ENCODE data around the gene NRIP2.

DNA sequence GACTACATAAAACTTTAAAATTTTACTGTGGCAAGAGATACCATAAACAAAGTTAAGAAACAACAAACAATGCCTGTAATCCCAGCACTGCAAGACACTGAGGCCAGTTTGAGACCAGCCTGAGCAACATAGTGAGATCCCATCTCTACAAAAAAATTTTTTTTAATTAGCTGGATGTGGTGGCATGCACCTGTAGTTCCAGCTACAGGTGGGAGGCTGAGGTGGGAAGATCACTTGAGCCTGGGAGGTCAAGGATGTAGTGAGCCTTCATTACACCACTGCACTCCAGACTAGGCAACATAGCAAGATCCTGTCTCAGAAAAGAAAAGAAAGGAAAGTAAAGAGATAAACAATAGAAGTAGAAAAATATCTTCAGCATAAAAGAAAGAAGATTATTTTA lies 25.3 kb upstream of the NRIP2 start:
- TF ChIP-seq, protein P1, sequence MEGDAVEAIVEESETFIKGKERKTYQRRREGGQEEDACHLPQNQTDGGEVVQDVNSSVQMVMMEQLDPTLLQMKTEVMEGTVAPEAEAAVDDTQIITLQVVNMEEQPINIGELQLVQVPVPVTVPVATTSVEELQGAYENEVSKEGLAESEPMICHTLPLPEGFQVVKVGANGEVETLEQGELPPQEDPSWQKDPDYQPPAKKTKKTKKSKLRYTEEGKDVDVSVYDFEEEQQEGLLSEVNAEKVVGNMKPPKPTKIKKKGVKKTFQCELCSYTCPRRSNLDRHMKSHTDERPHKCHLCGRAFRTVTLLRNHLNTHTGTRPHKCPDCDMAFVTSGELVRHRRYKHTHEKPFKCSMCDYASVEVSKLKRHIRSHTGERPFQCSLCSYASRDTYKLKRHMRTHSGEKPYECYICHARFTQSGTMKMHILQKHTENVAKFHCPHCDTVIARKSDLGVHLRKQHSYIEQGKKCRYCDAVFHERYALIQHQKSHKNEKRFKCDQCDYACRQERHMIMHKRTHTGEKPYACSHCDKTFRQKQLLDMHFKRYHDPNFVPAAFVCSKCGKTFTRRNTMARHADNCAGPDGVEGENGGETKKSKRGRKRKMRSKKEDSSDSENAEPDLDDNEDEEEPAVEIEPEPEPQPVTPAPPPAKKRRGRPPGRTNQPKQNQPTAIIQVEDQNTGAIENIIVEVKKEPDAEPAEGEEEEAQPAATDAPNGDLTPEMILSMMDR (conservative IDR thresholded peaks at IDR 0.05 in 1 of 2, IDR thresholded peaks at IDR 0.05 in 1 of 2; ENCODE audit: low read depth in 1 of 2, low read length in 2 of 2) = no peak
- no peak for TF ChIP-seq EZH2 (IDR thresholded peaks at IDR 0.05; ENCODE audit: low read length, missing control alignments)

All from fibroblast of lung (primary cell).